Endodermal cell (in vitro differentiated cells): ENCODE measurements around the gene NRG2. TPM values are rescaled to one million over a fixed set of nuclear protein-coding genes. Genes with fewer than 3 reads are reported as not detected.

Experiments used
- DNase-seq: peaks from one replicate; pipeline ENCODE4 v3.0.0-alpha.2; 2017
- H3K27ac ChIP-seq: 2 replicates; pipeline ENCODE4 v1.5.1; 2013; ENCODE audit warnings: mild to moderate bottlenecking, low read depth, low read length, moderate library complexity
- H3K27me3 ChIP-seq: 2 replicates; pipeline ENCODE4 v1.6.1; 2013; ENCODE audit warnings: mild to moderate bottlenecking, low read length, moderate library complexity; ENCODE audit not compliant: insufficient read depth, control insufficient read depth, poor library complexity, severe bottlenecking
- H3K36me3 ChIP-seq: 2 replicates; pipeline ENCODE4 v1.7.0; 2013; ENCODE audit warnings: mild to moderate bottlenecking, low read length, moderate library complexity; ENCODE audit not compliant: control insufficient read depth, insufficient read depth
- H3K4me1 ChIP-seq: one replicate; pipeline ENCODE4 v1.7.0; 2013; ENCODE audit warnings: low read length; ENCODE audit not compliant: control insufficient read depth, insufficient read depth
- H3K4me3 ChIP-seq: 2 replicates; pipeline ENCODE4 v1.5.1; 2013; ENCODE audit warnings: mild to moderate bottlenecking, low read length, moderate library complexity
- H3K9ac ChIP-seq: 2 replicates; pipeline ENCODE4 v1.6.1; 2013; ENCODE audit warnings: mild to moderate bottlenecking, low read length, moderate library complexity; ENCODE audit not compliant: poor library complexity, severe bottlenecking; ENCODE audit errors: extremely low read depth
- H3K9me3 ChIP-seq: 2 replicates; pipeline ENCODE4 v1.6.1; 2013; ENCODE audit warnings: mild to moderate bottlenecking, low read length, moderate library complexity; ENCODE audit not compliant: control insufficient read depth
- H3K27ac Mint-ChIP-seq: 2 replicates; pipeline ENCODE4 v1.8.0; 2020; ENCODE audit warnings: mixed read lengths
- H3K27me3 Mint-ChIP-seq: 2 replicates; pipeline ENCODE4 v1.8.0; 2021; ENCODE audit warnings: mild to moderate bottlenecking, mixed read lengths; ENCODE audit not compliant: insufficient read depth
- H3K36me3 Mint-ChIP-seq: 2 replicates; pipeline ENCODE4 v1.8.0; 2020; ENCODE audit warnings: low read depth, mixed read lengths
- H3K4me1 Mint-ChIP-seq: 2 replicates; pipeline ENCODE4 v1.8.0; 2020; ENCODE audit warnings: mixed read lengths
- H3K4me3 Mint-ChIP-seq: 2 replicates; pipeline ENCODE4 v1.8.0; 2020; ENCODE audit warnings: mild to moderate bottlenecking, moderate library complexity, mixed read lengths
- H3K9me3 Mint-ChIP-seq: 2 replicates; pipeline ENCODE4 v1.8.0; 2020; ENCODE audit warnings: mild to moderate bottlenecking, mixed read lengths
- WGBS, 2 experiments: methylation state at CpG; one replicate each; pipeline versions ENCODE4 v1.1.5 to v1.1.7; 2013; ENCODE audit warnings: missing lambda C conversion rate in 2 of 2, mixed read lengths in 1 of 2; ENCODE audit not compliant: insufficient coverage in 1 of 2, insufficient read length in 1 of 2; 5-methylcytosine and 5-hydroxymethylcytosine counted together
- total RNA-seq, 2 donors: library from RNA; stranded (reverse); fragmentation: NEBNext Ultra II Directional in 1 of 2; extraction: Animal tissue kit (Norgen Biotek cat#: 25700) in 1 of 2; gene quantifications; 2 replicates in 1 of 2; 3 replicates in 1 of 2; pipeline ENCODE4 v1.2.1, GENCODE V29; 2021
- TF ChIP-seq, protein P1 (sequence below): fragments of 200-600 bp; sonication (generic); conservative IDR thresholded peaks from 2 replicates; pipeline ENCODE4 v1.5.0; 2021; ENCODE audit warnings: antibody characterized with exemption, mild to moderate bottlenecking

Gene NRG2
- total RNA-seq, 2 donors from 2014 or later, result 10.8 to 12.5 TPM

DNA sequence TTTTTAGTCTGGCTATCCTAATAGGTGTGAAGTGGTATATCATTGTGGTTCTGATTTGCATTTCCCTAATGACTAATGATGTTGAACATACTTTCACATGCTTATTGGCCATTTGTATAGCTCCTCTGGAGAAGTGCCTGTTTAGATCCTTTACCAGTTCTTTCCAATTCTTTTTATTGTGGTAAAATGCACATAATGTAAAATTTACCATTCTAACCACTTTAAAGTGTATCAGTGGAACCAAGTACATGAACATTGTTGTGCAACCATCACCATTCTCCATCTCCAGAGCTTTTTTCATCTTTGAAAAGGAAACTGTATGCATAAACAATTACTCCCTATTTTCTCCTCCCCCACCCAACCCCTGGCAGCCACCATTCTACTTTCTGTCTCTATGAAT, 95.4 kb downstream of the NRG2 start:
- TF ChIP-seq, protein P1, sequence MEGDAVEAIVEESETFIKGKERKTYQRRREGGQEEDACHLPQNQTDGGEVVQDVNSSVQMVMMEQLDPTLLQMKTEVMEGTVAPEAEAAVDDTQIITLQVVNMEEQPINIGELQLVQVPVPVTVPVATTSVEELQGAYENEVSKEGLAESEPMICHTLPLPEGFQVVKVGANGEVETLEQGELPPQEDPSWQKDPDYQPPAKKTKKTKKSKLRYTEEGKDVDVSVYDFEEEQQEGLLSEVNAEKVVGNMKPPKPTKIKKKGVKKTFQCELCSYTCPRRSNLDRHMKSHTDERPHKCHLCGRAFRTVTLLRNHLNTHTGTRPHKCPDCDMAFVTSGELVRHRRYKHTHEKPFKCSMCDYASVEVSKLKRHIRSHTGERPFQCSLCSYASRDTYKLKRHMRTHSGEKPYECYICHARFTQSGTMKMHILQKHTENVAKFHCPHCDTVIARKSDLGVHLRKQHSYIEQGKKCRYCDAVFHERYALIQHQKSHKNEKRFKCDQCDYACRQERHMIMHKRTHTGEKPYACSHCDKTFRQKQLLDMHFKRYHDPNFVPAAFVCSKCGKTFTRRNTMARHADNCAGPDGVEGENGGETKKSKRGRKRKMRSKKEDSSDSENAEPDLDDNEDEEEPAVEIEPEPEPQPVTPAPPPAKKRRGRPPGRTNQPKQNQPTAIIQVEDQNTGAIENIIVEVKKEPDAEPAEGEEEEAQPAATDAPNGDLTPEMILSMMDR, result no peak
- no peak overlapping the region for H3K27ac Mint-ChIP-seq
- peaks cover 7% of the 10 kb centered on the region for H3K9me3 Mint-ChIP-seq
- H3K4me3 ChIP-seq, result no peak overlapping the region
- H3K4me1 Mint-ChIP-seq, result no peaks in the 10 kb centered on the region
- H3K4me3 Mint-ChIP-seq, result no peak overlapping the region
- peaks cover 43% of the 10 kb centered on the region for H3K27me3 Mint-ChIP-seq
- no peaks in the 10 kb centered on the region for H3K4me1 ChIP-seq
- no peaks in the 10 kb centered on the region for H3K36me3 ChIP-seq
- no peak for DNase-seq
- H3K36me3 Mint-ChIP-seq, result no peaks in the 10 kb centered on the region
- H3K9ac ChIP-seq, result no peak overlapping the region
- H3K9me3 ChIP-seq, result no peaks in the 10 kb centered on the region
- H3K27me3 ChIP-seq, result peaks cover 27% of the 10 kb centered on the region
- no peak overlapping the region for H3K27ac ChIP-seq

DNA sequence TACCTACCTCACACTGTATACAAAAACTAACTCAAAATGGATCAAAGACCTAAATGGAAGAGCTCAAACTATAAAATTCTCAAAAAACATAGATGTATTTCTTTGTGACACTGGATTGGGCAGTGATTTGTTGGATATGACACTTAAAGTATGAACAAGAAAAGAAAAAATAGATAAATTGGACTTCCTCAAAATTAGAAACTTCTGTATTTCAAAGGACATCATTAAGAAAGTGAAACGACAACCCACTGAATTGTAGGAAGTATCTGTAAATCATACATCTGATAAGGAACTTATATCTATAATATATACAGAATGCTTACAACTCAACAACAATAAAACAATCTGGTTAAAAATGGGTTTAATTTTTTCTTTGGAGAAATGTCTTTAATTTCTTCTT, 96.7 kb downstream of the NRG2 start:
- H3K4me1 ChIP-seq, result no peaks in the 10 kb centered on the region
- peaks cover 51% of the 10 kb centered on the region for H3K27me3 Mint-ChIP-seq
- TF ChIP-seq, protein P1, result no peak
- H3K27me3 ChIP-seq, result peaks cover 27% of the 10 kb centered on the region
- H3K36me3 Mint-ChIP-seq, result no peaks in the 10 kb centered on the region
- no peak overlapping the region for H3K27ac ChIP-seq
- H3K9ac ChIP-seq, result no peak overlapping the region
- no peaks in the 10 kb centered on the region for H3K9me3 ChIP-seq
- H3K4me3 Mint-ChIP-seq, result no peak overlapping the region
- H3K4me1 Mint-ChIP-seq, result no peaks in the 10 kb centered on the region
- no peak overlapping the region for H3K4me3 ChIP-seq
- 80% methylated on average over 1 of the region's 1 CpG; no CpG with 5 or more reads in 1 of the 2 experiments for WGBS, 2 experiments
- no peaks in the 10 kb centered on the region for H3K36me3 ChIP-seq
- no peak overlapping the region for H3K27ac Mint-ChIP-seq
- no peak for DNase-seq
- peaks cover 17% of the 10 kb centered on the region for H3K9me3 Mint-ChIP-seq

DNA sequence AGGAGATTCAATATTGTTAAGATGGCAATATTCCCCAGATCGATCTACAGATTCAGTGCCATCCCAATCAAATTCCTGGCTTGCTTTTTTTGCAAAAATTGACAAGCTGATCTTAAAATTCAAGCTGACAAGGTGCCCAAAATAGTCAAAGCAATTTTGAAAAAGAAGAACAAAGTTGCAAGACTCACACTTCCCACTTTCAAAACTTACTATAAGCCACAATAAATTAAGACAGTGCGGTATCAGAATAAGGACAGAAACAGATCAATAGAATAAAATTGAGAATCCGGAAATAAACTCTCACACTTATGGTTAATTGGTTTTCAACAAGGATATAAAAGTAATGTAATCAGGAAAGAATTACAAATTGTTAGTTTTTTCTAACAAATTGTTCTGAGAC, 97.1 kb downstream of the NRG2 start:
- H3K27me3 Mint-ChIP-seq, result peaks cover 51% of the 10 kb centered on the region

More for the DNA sequence above, 97.1 kb downstream of the NRG2 start:
- TF ChIP-seq, protein P1, result no peak
- no peaks in the 10 kb centered on the region for H3K4me1 ChIP-seq
- H3K4me3 Mint-ChIP-seq, result no peak overlapping the region
- H3K9me3 ChIP-seq, result no peaks in the 10 kb centered on the region
- H3K9ac ChIP-seq, result no peak overlapping the region
- H3K36me3 Mint-ChIP-seq, result no peaks in the 10 kb centered on the region
- no peak for DNase-seq
- 84 to 90% methylated on average over 3 of the region's 3 CpGs for WGBS, 2 experiments
- H3K27ac ChIP-seq, result no peak overlapping the region
- H3K27ac Mint-ChIP-seq, result no peak overlapping the region
- no peaks in the 10 kb centered on the region for H3K36me3 ChIP-seq
- H3K4me1 Mint-ChIP-seq, result no peaks in the 10 kb centered on the region
- no peak overlapping the region for H3K4me3 ChIP-seq
- peaks cover 27% of the 10 kb centered on the region for H3K27me3 ChIP-seq
- peaks cover 18% of the 10 kb centered on the region for H3K9me3 Mint-ChIP-seq
